ENCODE measurements around the gene CST3.

DNA sequence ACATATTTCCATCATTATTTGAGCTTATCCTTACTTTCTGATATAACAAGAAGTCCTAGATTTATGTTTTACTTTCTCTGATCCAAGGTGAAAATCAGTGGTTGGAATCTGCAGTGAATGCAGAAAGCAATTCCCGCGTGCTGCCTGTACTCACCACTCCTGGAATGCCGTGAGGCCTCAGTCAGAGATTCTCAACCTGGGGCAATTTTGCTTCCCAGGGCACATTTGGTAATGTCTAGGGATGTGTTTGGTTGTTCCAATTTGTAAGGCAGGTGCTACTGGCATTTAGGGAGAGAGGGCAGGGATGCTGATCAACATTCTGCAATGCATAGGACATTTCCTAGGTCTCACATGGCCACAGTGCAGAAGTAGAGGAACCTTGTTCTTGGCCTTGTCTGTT lies 27.2 kb upstream of the CST3 start:
- no peak for TF ChIP-seq JUN (IDR thresholded peaks at IDR 0.05; ENCODE audit: low read depth, low read length)
- TF ChIP-seq, protein P1, sequence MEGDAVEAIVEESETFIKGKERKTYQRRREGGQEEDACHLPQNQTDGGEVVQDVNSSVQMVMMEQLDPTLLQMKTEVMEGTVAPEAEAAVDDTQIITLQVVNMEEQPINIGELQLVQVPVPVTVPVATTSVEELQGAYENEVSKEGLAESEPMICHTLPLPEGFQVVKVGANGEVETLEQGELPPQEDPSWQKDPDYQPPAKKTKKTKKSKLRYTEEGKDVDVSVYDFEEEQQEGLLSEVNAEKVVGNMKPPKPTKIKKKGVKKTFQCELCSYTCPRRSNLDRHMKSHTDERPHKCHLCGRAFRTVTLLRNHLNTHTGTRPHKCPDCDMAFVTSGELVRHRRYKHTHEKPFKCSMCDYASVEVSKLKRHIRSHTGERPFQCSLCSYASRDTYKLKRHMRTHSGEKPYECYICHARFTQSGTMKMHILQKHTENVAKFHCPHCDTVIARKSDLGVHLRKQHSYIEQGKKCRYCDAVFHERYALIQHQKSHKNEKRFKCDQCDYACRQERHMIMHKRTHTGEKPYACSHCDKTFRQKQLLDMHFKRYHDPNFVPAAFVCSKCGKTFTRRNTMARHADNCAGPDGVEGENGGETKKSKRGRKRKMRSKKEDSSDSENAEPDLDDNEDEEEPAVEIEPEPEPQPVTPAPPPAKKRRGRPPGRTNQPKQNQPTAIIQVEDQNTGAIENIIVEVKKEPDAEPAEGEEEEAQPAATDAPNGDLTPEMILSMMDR (IDR thresholded peaks at IDR 0.05; ENCODE audit: control extremely low read depth in 1 of 3, insufficient read depth in 1 of 3, low read depth in 1 of 3, low read length in 3 of 3) = no peak
- TF ChIP-seq KDM1A (IDR thresholded peaks at IDR 0.05; ENCODE audit: borderline replicate concordance, low read length) = no peak
- TF ChIP-seq, protein P2, sequence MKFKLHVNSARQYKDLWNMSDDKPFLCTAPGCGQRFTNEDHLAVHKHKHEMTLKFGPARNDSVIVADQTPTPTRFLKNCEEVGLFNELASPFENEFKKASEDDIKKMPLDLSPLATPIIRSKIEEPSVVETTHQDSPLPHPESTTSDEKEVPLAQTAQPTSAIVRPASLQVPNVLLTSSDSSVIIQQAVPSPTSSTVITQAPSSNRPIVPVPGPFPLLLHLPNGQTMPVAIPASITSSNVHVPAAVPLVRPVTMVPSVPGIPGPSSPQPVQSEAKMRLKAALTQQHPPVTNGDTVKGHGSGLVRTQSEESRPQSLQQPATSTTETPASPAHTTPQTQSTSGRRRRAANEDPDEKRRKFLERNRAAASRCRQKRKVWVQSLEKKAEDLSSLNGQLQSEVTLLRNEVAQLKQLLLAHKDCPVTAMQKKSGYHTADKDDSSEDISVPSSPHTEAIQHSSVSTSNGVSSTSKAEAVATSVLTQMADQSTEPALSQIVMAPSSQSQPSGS (IDR thresholded peaks at IDR 0.05; ENCODE audit: low read length) = no peak
- TF ChIP-seq TEAD4 (IDR thresholded peaks at IDR 0.05; ENCODE audit: low read depth, low read length) = no peak
- no peak for TF ChIP-seq KDM5A (IDR thresholded peaks at IDR 0.05; ENCODE audit: low read length)
- TF ChIP-seq EZH2 (IDR thresholded peaks at IDR 0.05; ENCODE audit: low read depth, low read length, severe bottlenecking) = no peak
- TF ChIP-seq ZNF274 (IDR thresholded peaks at IDR 0.05; ENCODE audit: borderline replicate concordance, extremely low read depth, low read length) = no peak
- no peak for TF ChIP-seq POLR2AphosphoS5 (IDR thresholded peaks at IDR 0.05; ENCODE audit: low read depth, low read length)
- TF ChIP-seq POLR2A (IDR thresholded peaks at IDR 0.05; ENCODE audit: control extremely low read depth in 1 of 2, low read depth in 2 of 2, low read length in 2 of 2) = no peak

Measured in H1 (cell line).